HepG2 (cell line): ENCODE measurements around the gene TUBA4A. TPM values are rescaled to one million over a fixed set of nuclear protein-coding genes. Genes with fewer than 3 reads are reported as not detected.

ENCODE experiments used
- ASH2L ChIP-seq: fragments of 300-600, 200-600 bp; sonication (generic); IDR thresholded peaks from 2 replicates; pipeline ENCODE4 v1.7.0; 2017; ENCODE audit warnings: low read depth, mild to moderate bottlenecking, moderate library complexity, mixed read lengths, low read length; ENCODE audit not compliant: insufficient read length
- BCL6 ChIP-seq: IDR thresholded peaks from 2 replicates; pipeline ENCODE4 v1.6.1; 2016; ENCODE audit warnings: missing genetic modification reagents, missing compliant biosample characterization
- CBX5 ChIP-seq: sonication (generic); formaldehyde crosslinking; IDR thresholded peaks from 2 replicates; pipeline ENCODE4 v1.4.0; 2020; ENCODE audit warnings: missing genetic modification reagents, borderline replicate concordance
- CENPX ChIP-seq: sonication (generic); formaldehyde crosslinking; IDR thresholded peaks from 2 replicates; pipeline ENCODE4 v1.9.0; 2021; ENCODE audit warnings: mild to moderate bottlenecking, missing genetic modification reagents, moderate library complexity
- GMEB2 ChIP-seq: IDR thresholded peaks from 2 replicates; pipeline ENCODE4 v1.6.1; 2016; ENCODE audit warnings: missing biosample characterization, missing genetic modification reagents, low read depth
- KDM4B ChIP-seq: sonication (generic); formaldehyde crosslinking; IDR thresholded peaks from 2 replicates; pipeline ENCODE4 v1.4.0; 2020; ENCODE audit warnings: missing genetic modification reagents
- MBNL3 ChIP-seq: fragments of 250-450 bp; sonication (Bioruptor Pico); conservative IDR thresholded peaks from 2 replicates; pipeline ENCODE4 v1.8.0; 2022; ENCODE audit warnings: mild to moderate bottlenecking, inconsistent platforms
- NCOR1 ChIP-seq: fragments of 200-600 bp; sonication (generic); IDR thresholded peaks from 2 replicates; pipeline ENCODE4 v1.7.0; 2017; ENCODE audit warnings: antibody characterized with exemption, low read length, borderline replicate concordance
- PATZ1 ChIP-seq: sonication (generic); formaldehyde crosslinking; IDR thresholded peaks from 2 replicates; pipeline ENCODE4 v1.4.0; 2020; ENCODE audit warnings: missing genetic modification reagents
- PHF8 ChIP-seq: sonication (generic); formaldehyde crosslinking; IDR thresholded peaks from 2 replicates; pipeline ENCODE4 v1.5.0; 2020; ENCODE audit warnings: missing genetic modification reagents
- POGK ChIP-seq: sonication (generic); formaldehyde crosslinking; conservative IDR thresholded peaks from 2 replicates; pipeline ENCODE4 v1.8.0; 2022; ENCODE audit warnings: mild to moderate bottlenecking, moderate library complexity, missing genetic modification reagents
- RFX5 ChIP-seq: IDR thresholded peaks from 2 replicates; pipeline ENCODE4 v1.6.1; 2011; ENCODE audit warnings: low read depth, low read length, improper control_type of control experiment
- SMARCE1 ChIP-seq: fragments of 450-650 bp; IDR thresholded peaks from 2 replicates; pipeline ENCODE4 v1.6.1; 2017; ENCODE audit warnings: borderline replicate concordance
- TMF1 ChIP-seq: sonication (generic); formaldehyde crosslinking; IDR thresholded peaks from 2 replicates; pipeline ENCODE4 v1.8.1; 2022; ENCODE audit warnings: low read depth, missing genetic modification reagents
- ZBTB49 ChIP-seq: sonication (generic); formaldehyde crosslinking; IDR thresholded peaks from 2 replicates; pipeline ENCODE4 v1.4.0; 2020; ENCODE audit warnings: missing genetic modification reagents, borderline replicate concordance
- ZNF230 ChIP-seq: sonication (generic); formaldehyde crosslinking; IDR thresholded peaks from 2 replicates; pipeline ENCODE4 v1.4.0; 2020; ENCODE audit warnings: mild to moderate bottlenecking, missing genetic modification reagents
- ZNF333 ChIP-seq: sonication (generic); formaldehyde crosslinking; IDR thresholded peaks from 2 replicates; pipeline ENCODE4 v1.4.0; 2020; ENCODE audit warnings: mild to moderate bottlenecking, missing genetic modification reagents, borderline replicate concordance
- ZNF773 ChIP-seq: sonication (generic); formaldehyde crosslinking; IDR thresholded peaks from 2 replicates; pipeline ENCODE4 v1.4.0; 2020; ENCODE audit warnings: missing genetic modification reagents, borderline replicate concordance
- ZNF816 ChIP-seq: sonication (generic); formaldehyde crosslinking; IDR thresholded peaks from 2 replicates; pipeline ENCODE4 v1.8.0; 2022; ENCODE audit warnings: missing genetic modification reagents, mild to moderate bottlenecking, borderline replicate concordance
- polyA plus RNA-seq, 8 experiments: library from polyadenylated mRNA; depleted of rRNA in 3 of 8; stranded (reverse) in 7 of 8; unstranded in 1 of 8; fragments of >200 nt; fragmentation: Illumina TruSeq in 4 of 8; extraction: Trizol in 4 of 8; gene quantifications; 2 replicates each; pipeline versions ENCODE4 v1.2.1 to v1.2.3, GENCODE V29; 2011 to 2016; ENCODE audit warnings: low read depth in 4 of 8, missing spikeins in 1 of 8, mixed read lengths in 1 of 8; ENCODE audit not compliant: insufficient read depth in 1 of 8
- total RNA-seq, 5 experiments: library from RNA; depleted of rRNA; stranded (reverse); fragments of >200 nt; fragmentation: Illumina TruSeq; extraction: Trizol; gene quantifications; 2 replicates each; pipeline ENCODE4 v1.2.3, GENCODE V29; 2016; ENCODE audit warnings: low read depth in 1 of 5

TUBA4A gene
- total and polyA plus RNA-seq, 2 of the 13 experiments (the other 11 are each of a cell fraction or from before 2014, with no cell fraction given): 1.3 to 12.7 TPM

GRCh38 chr2:219218732-219219701 is 34.7 kb downstream of the TUBA4A start, which contains the start of gene ABCB6 (continued):
- TF ChIP-seq CBX5 (CRISPR knock-in tag): peak; percentile 93; the same call in 1 of the 2 replicates
- TF ChIP-seq ASH2L: no peak
- peak; percentile 68; the same call in 1 of the 2 replicates for TF ChIP-seq BCL6 (CRISPR knock-in tag)
- peak; percentile 35; the same call in 1 of the 2 replicates for TF ChIP-seq KDM4B (CRISPR knock-in tag)
- TF ChIP-seq MBNL3: no peak
- peak; percentile 62; the same call in 1 of the 2 replicates for TF ChIP-seq ZNF816
- peak; percentile 95 for TF ChIP-seq ZNF333 (CRISPR knock-in tag)
- TF ChIP-seq ZBTB49: no peak
- TF ChIP-seq GMEB2 (CRISPR knock-in tag): peak; percentile 87
- TF ChIP-seq NCOR1: peak; percentile 41; the same call in 1 of the 2 replicates
- TF ChIP-seq PHF8: peak; percentile 90
- TF ChIP-seq TMF1 (CRISPR knock-in tag): peak; percentile 97
- peak; percentile 94 for TF ChIP-seq POGK (CRISPR knock-in tag)
- TF ChIP-seq ZNF773 (CRISPR knock-in tag): peak; percentile 69; the same call in 1 of the 2 replicates
- peak; percentile 92 for TF ChIP-seq PATZ1 (CRISPR knock-in tag)
- TF ChIP-seq CENPX (CRISPR knock-in tag): no peak
- no peak for TF ChIP-seq SMARCE1
- peak; percentile 32; the same call in 1 of the 2 replicates for TF ChIP-seq RFX5
- peak; percentile 100 for TF ChIP-seq ZNF230 (CRISPR knock-in tag)
